Karpas-422 (cell line): ENCODE measurements around the gene NTN5. TPM values are rescaled to one million over a fixed set of nuclear protein-coding genes. Genes with fewer than 3 reads are reported as not detected.

Experiments used
- DNase-seq: peaks from one replicate; pipeline ENCODE4 v3.0.0-alpha.2; 2015
- H2AFZ ChIP-seq: fragments of 200-600 bp; sonication (generic); 2 replicates; pipeline ENCODE4 v1.6.1; 2014; ENCODE audit warnings: antibody characterized with exemption, low read length, mixed read lengths
- H3K27ac ChIP-seq: fragments of 200-600 bp; sonication (generic); 2 replicates; pipeline ENCODE4 v1.5.1; 2014; ENCODE audit warnings: mild to moderate bottlenecking, low read length, moderate library complexity
- H3K27me3 ChIP-seq: fragments of 200-600 bp; sonication (generic); 2 replicates; pipeline ENCODE4 v1.6.1; 2014; ENCODE audit warnings: low read length, mixed read lengths
- H3K36me3 ChIP-seq: fragments of 200-600 bp; sonication (generic); 2 replicates; pipeline ENCODE4 v1.6.1; 2014; ENCODE audit warnings: low read length, mixed read lengths; ENCODE audit not compliant: insufficient read depth
- H3K4me1 ChIP-seq: fragments of 200-600 bp; sonication (generic); 2 replicates; pipeline ENCODE4 v1.6.1; 2014; ENCODE audit warnings: mild to moderate bottlenecking, low read length, mixed read lengths
- H3K4me2 ChIP-seq: fragments of 200-600 bp; sonication (generic); 2 replicates; pipeline ENCODE4 v1.6.1; 2014; ENCODE audit warnings: low read length, low read depth, mild to moderate bottlenecking; ENCODE audit not compliant: poor library complexity, severe bottlenecking
- H3K4me3 ChIP-seq: fragments of 200-600 bp; sonication (generic); 2 replicates; pipeline ENCODE4 v1.5.1; 2014; ENCODE audit warnings: mild to moderate bottlenecking, antibody characterized with exemption, low read length, mixed read lengths
- H3K79me2 ChIP-seq: fragments of 200-600 bp; sonication (generic); 2 replicates; pipeline ENCODE4 v1.6.1; 2014; ENCODE audit warnings: mild to moderate bottlenecking, low read length, mixed read lengths
- H3K9ac ChIP-seq: fragments of 200-600 bp; sonication (generic); 2 replicates; pipeline ENCODE4 v1.6.0; 2014; ENCODE audit warnings: low read length
- H3K9me2 ChIP-seq: fragments of 200-600 bp; sonication (generic), shearing (Covaris generic); replicated peaks from 2 replicates; pipeline ENCODE4 v1.6.0; 2014; ENCODE audit warnings: mild to moderate bottlenecking, low read length, moderate library complexity; ENCODE audit not compliant: insufficient read depth
- H3K9me3 ChIP-seq: fragments of 300-700, 200-600 bp; sonication (generic); 2 replicates; pipeline ENCODE4 v1.6.1; 2014; ENCODE audit warnings: low read length, mixed read lengths
- H4K20me1 ChIP-seq: fragments of 200-600 bp; sonication (generic); 2 replicates; pipeline ENCODE4 v1.6.1; 2014; ENCODE audit warnings: mild to moderate bottlenecking, antibody characterized with exemption, low read length, low read depth; ENCODE audit not compliant: insufficient read depth
- total RNA-seq: library from RNA; depleted of rRNA; stranded (reverse); fragments of >200 nt; shearing (Covaris generic); gene quantifications from 2 replicates; pipeline ENCODE4 v1.2.3, GENCODE V29; 2014; ENCODE audit warnings: low replicate concordance

The NTN5 gene
- total RNA-seq, 1 experiment from 2014 or later, result not detected

GRCh38 chr19:48630296-48631063 lies 42.3 kb downstream of the NTN5 start:
- Histone ChIP-seq H3K4me1 (peaks cover 21% of the 10 kb centered on the region), H3K4me3 (no peak overlapping the region), H3K27ac (no peak overlapping the region), H3K9me2 (no peaks in the 10 kb centered on the region; the same call in 1 of the 2 replicates), H3K4me2 (no peak overlapping the region), H2AFZ (no peak overlapping the region), H3K9me3 (no peaks in the 10 kb centered on the region), H3K27me3 (no peaks in the 10 kb centered on the region), H3K36me3 (peaks cover 14% of the 10 kb centered on the region), H3K9ac (no peak overlapping the region), H4K20me1 (peaks cover 9% of the 10 kb centered on the region), H3K79me2 (peaks cover 6% of the 10 kb centered on the region)
- DNase-seq, result no peak

- no peak overlapping the region for H3K27ac ChIP-seq
- peaks cover 23% of the 10 kb centered on the region for H3K4me1 ChIP-seq
- H2AFZ ChIP-seq, result no peak overlapping the region
- no peaks in the 10 kb centered on the region for H3K9me2 ChIP-seq
- H3K4me2 ChIP-seq, result no peak overlapping the region
- DNase-seq, result peak; percentile 66
- H3K27me3 ChIP-seq, result no peaks in the 10 kb centered on the region
- H3K4me3 ChIP-seq, result no peak overlapping the region
- peaks cover 13% of the 10 kb centered on the region for H3K79me2 ChIP-seq
- peaks cover 14% of the 10 kb centered on the region for H3K36me3 ChIP-seq
- H4K20me1 ChIP-seq, result peaks cover 13% of the 10 kb centered on the region
- no peak overlapping the region for H3K9ac ChIP-seq
- H3K9me3 ChIP-seq, result no peaks in the 10 kb centered on the region
Measured at GRCh38 chr19:48629599-48630295, 43.1 kb downstream of the NTN5 start.

DNA sequence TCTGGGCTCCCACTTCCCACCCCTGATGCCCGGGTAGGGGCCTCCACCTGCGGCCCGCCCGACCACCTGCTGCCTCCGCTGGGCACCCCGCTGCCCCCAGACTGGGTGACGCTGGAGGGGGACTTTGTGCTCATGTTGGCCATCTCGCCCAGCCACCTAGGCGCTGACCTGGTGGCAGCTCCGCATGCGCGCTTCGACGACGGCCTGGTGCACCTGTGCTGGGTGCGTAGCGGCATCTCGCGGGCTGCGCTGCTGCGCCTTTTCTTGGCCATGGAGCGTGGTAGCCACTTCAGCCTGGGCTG lies 43.6 kb downstream of the NTN5 start:
- no peaks in the 10 kb centered on the region for H3K9me2 ChIP-seq
- DNase-seq, result no peak
- H3K9ac ChIP-seq, result no peak overlapping the region
- H3K9me3 ChIP-seq, result no peaks in the 10 kb centered on the region
- peaks cover 13% of the 10 kb centered on the region for H4K20me1 ChIP-seq
- no peaks in the 10 kb centered on the region for H3K27me3 ChIP-seq
- H3K79me2 ChIP-seq, result peaks cover 18% of the 10 kb centered on the region
- H3K36me3 ChIP-seq, result peaks cover 14% of the 10 kb centered on the region
- H2AFZ ChIP-seq, result no peak overlapping the region
- H3K4me1 ChIP-seq, result peaks cover 22% of the 10 kb centered on the region
- H3K4me2 ChIP-seq, result no peak overlapping the region
- no peak overlapping the region for H3K27ac ChIP-seq
- no peak overlapping the region for H3K4me3 ChIP-seq

DNA sequence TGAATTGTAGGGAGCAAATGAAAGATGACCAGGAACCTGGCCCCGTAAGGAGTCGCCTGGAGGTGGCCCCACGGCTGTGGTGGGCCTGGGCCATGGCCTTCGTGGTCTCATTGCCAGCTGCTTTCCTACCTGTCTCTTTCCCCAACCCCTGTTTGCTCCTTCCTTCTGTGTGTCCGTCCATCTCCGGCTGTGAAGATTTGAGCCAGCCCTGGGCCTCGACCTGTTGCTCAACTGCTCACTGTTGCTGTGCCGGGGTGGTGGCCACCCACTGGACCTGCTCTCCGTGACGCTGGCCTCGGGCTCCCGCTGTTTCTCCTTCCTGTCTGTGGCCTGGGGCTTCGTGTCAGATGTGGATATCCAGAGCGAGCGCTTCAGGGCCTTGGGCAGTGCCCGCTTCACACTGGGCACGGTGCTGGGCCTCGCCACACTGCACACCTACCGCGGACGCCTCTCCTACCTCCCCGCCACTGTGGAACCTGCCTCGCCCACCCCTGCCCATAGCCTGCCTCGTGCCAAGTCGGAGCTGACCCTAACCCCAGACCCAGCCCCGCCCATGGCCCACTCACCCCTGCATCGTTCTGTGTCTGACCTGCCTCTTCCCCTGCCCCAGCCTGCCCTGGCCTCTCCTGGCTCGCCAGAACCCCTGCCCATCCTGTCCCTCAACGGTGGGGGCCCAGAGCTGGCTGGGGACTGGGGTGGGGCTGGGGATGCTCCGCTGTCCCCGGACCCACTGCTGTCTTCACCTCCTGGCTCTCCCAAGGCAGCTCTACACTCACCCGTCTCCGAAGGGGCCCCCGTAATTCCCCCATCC lies 44.1 kb downstream of the NTN5 start:
- Histone ChIP-seq H4K20me1 (peaks cover 13% of the 10 kb centered on the region), H3K79me2 (peaks cover 19% of the 10 kb centered on the region), H3K27me3 (no peaks in the 10 kb centered on the region), H3K27ac (no peak overlapping the region), H3K4me2 (no peak overlapping the region), H3K9ac (no peak overlapping the region), H3K9me3 (no peaks in the 10 kb centered on the region), H2AFZ (no peak overlapping the region), H3K4me1 (peaks cover 18% of the 10 kb centered on the region), H3K36me3 (peaks cover 14% of the 10 kb centered on the region), H3K9me2 (no peaks in the 10 kb centered on the region), H3K4me3 (no peak overlapping the region)
- DNase-seq, result no peak

DNA sequence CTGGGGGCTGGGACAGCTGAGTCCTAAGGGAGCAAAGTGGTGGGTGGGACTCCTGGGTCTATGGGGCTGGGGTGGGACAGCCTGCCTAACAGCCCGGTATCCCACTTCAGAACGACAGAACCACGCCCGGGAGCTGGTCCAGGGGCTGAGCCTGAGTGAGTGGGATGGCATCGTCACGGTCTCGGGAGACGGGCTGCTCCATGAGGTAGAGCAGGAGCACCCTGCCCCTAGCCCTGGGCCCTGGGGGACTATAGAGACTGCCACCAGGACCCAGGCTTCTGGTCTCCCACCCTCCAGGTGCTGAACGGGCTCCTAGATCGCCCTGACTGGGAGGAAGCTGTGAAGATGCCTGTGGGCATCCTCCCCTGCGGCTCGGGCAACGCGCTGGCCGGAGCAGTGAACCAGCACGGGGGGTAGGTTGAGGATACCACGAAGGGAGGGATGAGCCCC lies 44.9 kb downstream of the NTN5 start:
- H3K36me3 ChIP-seq, result peaks cover 14% of the 10 kb centered on the region
- H3K79me2 ChIP-seq, result peaks cover 19% of the 10 kb centered on the region
- H3K4me1 ChIP-seq, result peaks cover 19% of the 10 kb centered on the region
- H3K4me2 ChIP-seq, result no peak overlapping the region
- no peak overlapping the region for H3K9ac ChIP-seq
- no peaks in the 10 kb centered on the region for H3K9me2 ChIP-seq
- no peak overlapping the region for H3K27ac ChIP-seq
- peaks cover 13% of the 10 kb centered on the region for H4K20me1 ChIP-seq
- no peaks in the 10 kb centered on the region for H3K9me3 ChIP-seq
- no peak for DNase-seq
- no peak overlapping the region for H2AFZ ChIP-seq
- H3K4me3 ChIP-seq, result no peak overlapping the region
- no peaks in the 10 kb centered on the region for H3K27me3 ChIP-seq

DNA sequence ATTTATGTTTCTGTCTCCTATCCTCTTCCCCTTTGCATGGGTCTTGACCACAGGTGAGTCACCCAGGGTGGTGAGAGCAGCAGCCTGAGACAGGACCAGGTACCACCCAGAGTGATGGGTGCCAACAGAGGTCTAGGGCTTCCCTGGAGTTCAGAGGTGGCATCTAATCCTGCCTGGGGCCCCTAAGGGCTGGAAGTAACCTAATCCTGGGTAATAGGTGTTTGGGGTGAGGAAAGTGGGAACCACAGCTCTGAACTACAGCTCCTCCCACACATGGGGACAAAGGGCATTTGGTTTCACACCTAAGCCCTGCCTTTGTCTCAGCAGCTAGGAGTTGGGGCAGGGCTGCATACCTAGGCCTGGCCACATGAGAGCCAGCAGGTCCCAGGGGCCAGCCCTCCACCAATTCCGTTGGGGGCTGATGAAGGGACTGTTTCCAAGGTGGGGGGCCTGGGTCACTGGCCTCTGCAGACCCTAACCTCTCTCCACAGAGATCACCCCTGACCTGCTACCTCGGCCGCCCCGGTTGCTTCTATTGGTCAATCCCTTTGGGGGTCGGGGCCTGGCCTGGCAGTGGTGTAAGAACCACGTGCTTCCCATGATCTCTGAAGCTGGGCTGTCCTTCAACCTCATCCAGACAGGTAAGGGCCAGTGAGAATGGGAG lies 45.5 kb downstream of the NTN5 start:
- H3K4me1 ChIP-seq, result peaks cover 21% of the 10 kb centered on the region
- no peaks in the 10 kb centered on the region for H3K27me3 ChIP-seq
- DNase-seq, result no peak
- H4K20me1 ChIP-seq, result peaks cover 13% of the 10 kb centered on the region
- no peak overlapping the region for H2AFZ ChIP-seq
- no peaks in the 10 kb centered on the region for H3K9me2 ChIP-seq
- no peak overlapping the region for H3K4me3 ChIP-seq
- no peak overlapping the region for H3K27ac ChIP-seq
- H3K9me3 ChIP-seq, result no peaks in the 10 kb centered on the region
- peaks cover 14% of the 10 kb centered on the region for H3K36me3 ChIP-seq
- no peak overlapping the region for H3K4me2 ChIP-seq
- no peak overlapping the region for H3K9ac ChIP-seq
- H3K79me2 ChIP-seq, result peaks cover 19% of the 10 kb centered on the region

DNA sequence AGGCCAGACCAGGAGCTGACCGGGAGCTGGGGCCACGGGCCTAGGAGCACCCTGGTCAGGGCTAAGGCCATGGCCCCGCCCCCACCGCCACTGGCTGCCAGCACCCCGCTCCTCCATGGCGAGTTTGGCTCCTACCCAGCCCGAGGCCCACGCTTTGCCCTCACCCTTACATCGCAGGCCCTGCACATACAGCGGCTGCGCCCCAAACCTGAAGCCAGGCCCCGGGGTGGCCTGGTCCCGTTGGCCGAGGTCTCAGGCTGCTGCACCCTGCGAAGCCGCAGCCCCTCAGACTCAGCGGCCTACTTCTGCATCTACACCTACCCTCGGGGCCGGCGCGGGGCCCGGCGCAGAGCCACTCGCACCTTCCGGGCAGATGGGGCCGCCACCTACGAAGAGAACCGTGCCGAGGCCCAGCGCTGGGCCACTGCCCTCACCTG lies 46.9 kb downstream of the NTN5 start:
- Histone ChIP-seq H3K4me2 (no peak overlapping the region), H3K27ac (no peak overlapping the region), H3K9ac (no peak overlapping the region), H3K9me2 (no peaks in the 10 kb centered on the region), H3K9me3 (no peaks in the 10 kb centered on the region), H4K20me1 (peaks cover 13% of the 10 kb centered on the region), H2AFZ (no peak overlapping the region), H3K4me1 (peaks cover 28% of the 10 kb centered on the region), H3K79me2 (peaks cover 19% of the 10 kb centered on the region), H3K27me3 (no peaks in the 10 kb centered on the region), H3K36me3 (peaks cover 14% of the 10 kb centered on the region), H3K4me3 (no peak overlapping the region)
- no peak for DNase-seq
